WERI-Rb-1 (cell line): ENCODE measurements around the gene CCDC92B.

ENCODE experiments used
- DNase-seq: peaks from one replicate; pipeline ENCODE4 v3.0.0-alpha.2; 2020
- H3K27ac ChIP-seq: fragments of 250-450 bp; sonication (Bioruptor Pico); 2 replicates; pipeline ENCODE4 v1.5.1; 2020; ENCODE audit warnings: mild to moderate bottlenecking, moderate library complexity
- H3K27me3 ChIP-seq: fragments of 250-450 bp; sonication (Bioruptor Pico); 2 replicates; pipeline ENCODE4 v1.5.1; 2021; ENCODE audit warnings: mild to moderate bottlenecking, low read depth, moderate library complexity; ENCODE audit not compliant: insufficient read depth, severe bottlenecking
- H3K36me3 ChIP-seq: fragments of 250-450 bp; sonication (Bioruptor Pico); 2 replicates; pipeline ENCODE4 v1.5.1; 2020; ENCODE audit warnings: mild to moderate bottlenecking, moderate library complexity
- H3K4me3 ChIP-seq: 2 replicates; pipeline ENCODE4 v1.5.1; 2011; ENCODE audit warnings: low read depth, mild to moderate bottlenecking, control low read depth, low read length
- H3K9me3 ChIP-seq: fragments of 250-450 bp; sonication (Bioruptor Pico); 2 replicates; pipeline ENCODE4 v1.5.1; 2021; ENCODE audit warnings: mild to moderate bottlenecking, moderate library complexity; ENCODE audit not compliant: severe bottlenecking
- TF ChIP-seq, protein P1 (sequence below): IDR thresholded peaks from 2 replicates; pipeline ENCODE4 v1.5.1; 2011; ENCODE audit warnings: low read depth, mild to moderate bottlenecking, control low read depth, inconsistent platforms, low read length

The CCDC92B gene

DNA sequence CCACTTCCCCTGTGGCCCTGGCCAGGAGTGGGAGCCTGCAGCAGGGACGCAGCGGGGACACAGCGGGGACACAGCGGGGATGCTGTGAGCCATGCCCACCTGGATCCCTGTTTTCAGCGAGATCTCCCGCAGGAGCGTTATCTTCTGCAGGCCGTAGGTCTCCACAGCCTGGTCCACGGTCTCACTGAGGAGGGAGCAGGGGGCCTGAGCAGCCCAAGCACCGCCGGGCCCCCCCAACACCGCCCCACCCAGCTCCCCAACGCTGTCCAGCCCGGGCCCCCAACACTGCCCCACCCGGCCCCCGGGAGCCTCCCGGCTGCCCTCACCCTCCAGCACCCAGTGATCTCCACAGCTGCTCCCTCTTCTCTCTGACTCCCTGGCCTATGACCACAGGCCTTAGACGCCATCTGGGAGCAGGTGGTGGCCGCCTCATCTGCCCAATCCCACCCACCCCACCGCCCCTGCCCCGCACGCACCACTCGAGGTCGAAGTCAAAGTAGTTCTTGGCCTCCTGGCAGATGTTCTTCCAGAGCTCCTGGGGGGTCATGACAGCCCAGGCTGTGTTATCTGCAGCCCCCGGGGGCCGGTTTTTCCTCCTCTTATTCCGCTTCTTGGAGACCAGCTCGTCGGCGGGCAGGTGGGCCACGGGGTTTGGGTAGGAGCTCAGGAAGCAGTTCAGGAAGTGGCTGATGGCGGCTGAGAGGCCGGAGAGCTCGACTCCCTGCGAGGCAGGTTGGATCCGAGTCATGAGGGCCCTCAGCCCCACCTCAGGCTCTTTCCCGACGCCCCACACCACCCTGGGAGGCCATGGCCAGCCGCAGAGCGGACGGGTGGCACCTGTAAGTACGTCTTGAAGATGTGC lies 54.8 kb downstream of the CCDC92B start:
- Histone ChIP-seq H3K4me3 (no peak overlapping the region), H3K27me3 (no peaks in the 10 kb centered on the region), H3K27ac (no peak overlapping the region), H3K36me3 (peaks cover 81% of the 10 kb centered on the region), H3K9me3 (no peaks in the 10 kb centered on the region)
- TF ChIP-seq, protein P1, sequence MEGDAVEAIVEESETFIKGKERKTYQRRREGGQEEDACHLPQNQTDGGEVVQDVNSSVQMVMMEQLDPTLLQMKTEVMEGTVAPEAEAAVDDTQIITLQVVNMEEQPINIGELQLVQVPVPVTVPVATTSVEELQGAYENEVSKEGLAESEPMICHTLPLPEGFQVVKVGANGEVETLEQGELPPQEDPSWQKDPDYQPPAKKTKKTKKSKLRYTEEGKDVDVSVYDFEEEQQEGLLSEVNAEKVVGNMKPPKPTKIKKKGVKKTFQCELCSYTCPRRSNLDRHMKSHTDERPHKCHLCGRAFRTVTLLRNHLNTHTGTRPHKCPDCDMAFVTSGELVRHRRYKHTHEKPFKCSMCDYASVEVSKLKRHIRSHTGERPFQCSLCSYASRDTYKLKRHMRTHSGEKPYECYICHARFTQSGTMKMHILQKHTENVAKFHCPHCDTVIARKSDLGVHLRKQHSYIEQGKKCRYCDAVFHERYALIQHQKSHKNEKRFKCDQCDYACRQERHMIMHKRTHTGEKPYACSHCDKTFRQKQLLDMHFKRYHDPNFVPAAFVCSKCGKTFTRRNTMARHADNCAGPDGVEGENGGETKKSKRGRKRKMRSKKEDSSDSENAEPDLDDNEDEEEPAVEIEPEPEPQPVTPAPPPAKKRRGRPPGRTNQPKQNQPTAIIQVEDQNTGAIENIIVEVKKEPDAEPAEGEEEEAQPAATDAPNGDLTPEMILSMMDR, result no peak
- no peak for DNase-seq

DNA sequence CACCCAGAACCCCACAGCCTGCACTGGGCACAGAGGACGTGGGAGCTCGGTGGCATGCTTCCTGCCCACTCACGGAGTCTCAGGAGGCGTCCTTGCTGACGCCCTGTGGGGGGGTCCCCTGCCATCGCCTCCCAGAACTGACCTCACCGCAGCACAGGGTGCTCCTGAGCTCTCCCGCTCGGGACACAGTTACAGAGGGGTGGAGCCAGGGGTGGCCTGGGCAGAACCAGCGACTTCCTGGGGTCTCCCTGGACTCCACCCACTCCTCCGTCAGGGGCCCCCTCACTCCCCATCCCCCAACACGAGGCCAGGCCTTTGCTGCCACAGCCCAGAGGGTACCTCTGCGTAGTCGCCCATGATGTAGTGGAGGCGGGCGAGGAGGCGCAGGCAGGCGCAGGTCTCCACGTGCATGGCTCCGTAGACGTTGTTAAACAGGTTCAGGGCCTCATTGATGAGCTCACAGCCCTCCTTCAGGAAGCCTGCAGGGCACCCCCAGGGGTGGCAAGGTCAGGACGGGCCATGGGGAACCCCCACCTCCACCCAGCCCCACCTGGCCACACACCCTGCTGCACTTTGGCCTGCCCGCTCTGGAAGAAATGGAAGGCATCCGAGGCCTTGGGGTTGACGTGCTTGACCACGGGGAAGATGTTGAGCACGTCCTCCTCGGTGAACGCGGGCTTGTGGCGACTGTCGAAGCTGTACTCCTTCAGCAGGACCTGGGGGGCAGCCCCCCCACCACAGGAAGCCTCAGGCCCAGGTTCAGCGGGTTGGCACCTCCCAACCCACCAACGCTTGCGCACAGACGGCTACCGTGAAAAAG lies 55.7 kb downstream of the CCDC92B start:
- TF ChIP-seq, protein P1, result no peak

DNA sequence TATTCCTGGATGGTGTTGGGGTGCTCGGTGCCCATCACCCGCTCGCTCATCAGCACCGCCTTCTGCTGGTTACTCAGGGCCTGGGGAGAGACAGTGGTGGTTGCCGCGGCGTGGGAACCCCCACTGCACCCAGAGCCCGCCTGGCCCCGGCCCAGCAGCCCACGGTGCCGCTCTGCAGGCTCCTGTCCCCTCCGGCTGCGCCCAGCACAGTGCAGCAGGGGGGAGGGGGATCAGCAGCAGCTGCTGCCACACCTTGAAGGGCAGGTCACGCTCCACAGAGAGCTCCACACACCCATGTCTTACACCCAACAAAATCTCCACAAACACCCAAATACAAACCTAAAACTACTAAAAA lies 56.7 kb downstream of the CCDC92B start:
- TF ChIP-seq, protein P1, result no peak
- DNase-seq, result no peak
- no peaks in the 10 kb centered on the region for H3K27me3 ChIP-seq
- peaks cover 68% of the 10 kb centered on the region for H3K36me3 ChIP-seq
- H3K4me3 ChIP-seq, result no peak overlapping the region
- no peak overlapping the region for H3K27ac ChIP-seq
- no peaks in the 10 kb centered on the region for H3K9me3 ChIP-seq

More for the DNA sequence above, 55.7 kb downstream of the CCDC92B start:
- H3K36me3 ChIP-seq, result peaks cover 78% of the 10 kb centered on the region
- no peaks in the 10 kb centered on the region for H3K9me3 ChIP-seq
- H3K27ac ChIP-seq, result no peak overlapping the region
- no peak for DNase-seq
- H3K27me3 ChIP-seq, result no peaks in the 10 kb centered on the region
- no peak overlapping the region for H3K4me3 ChIP-seq

DNA sequence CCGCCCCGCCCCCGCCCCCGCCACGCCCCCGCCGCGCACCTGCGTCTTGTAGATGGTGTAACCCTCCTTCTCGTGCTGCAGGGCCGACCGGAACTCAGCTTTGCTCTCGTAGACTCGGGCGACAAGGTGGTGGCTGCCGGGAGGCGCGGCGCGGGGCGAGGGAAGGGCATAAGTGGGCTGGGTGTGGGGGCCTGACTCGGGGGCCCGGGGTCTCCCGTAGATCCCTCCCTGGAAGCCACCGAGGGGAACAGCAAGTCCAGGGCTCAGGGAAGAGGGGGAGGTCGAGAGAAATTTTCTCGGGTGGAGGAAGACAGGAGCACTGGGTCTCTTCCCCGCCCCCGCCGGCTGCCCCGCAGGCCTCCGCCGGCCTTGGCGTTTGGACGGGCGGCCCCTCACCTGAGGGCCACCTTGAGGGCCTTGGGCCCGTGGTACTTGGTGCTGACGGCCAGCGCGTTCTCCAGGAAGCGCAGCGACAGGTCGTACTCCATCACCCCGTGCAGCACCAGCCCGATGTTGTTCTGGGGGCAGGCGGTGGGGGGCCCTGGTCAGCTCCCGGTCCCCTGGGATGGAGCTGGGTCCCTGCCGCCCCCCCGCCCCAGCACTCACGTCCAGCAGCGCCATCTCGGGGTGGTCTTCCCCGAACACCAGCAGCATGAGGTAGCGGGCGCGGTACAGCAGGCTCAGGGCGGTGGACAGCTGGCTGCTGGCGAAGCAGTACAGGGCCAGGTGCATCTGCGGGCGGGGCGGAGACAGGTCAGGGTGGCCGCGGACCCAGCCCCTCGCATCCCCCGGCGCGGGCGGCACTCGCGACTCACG lies 57.3 kb downstream of the CCDC92B start:
- H3K27ac ChIP-seq, result no peak overlapping the region
- no peak for DNase-seq
- TF ChIP-seq, protein P1, result no peak
- no peaks in the 10 kb centered on the region for H3K9me3 ChIP-seq
- H3K4me3 ChIP-seq, result no peak overlapping the region
- no peaks in the 10 kb centered on the region for H3K27me3 ChIP-seq
- H3K36me3 ChIP-seq, result peaks cover 62% of the 10 kb centered on the region

DNA sequence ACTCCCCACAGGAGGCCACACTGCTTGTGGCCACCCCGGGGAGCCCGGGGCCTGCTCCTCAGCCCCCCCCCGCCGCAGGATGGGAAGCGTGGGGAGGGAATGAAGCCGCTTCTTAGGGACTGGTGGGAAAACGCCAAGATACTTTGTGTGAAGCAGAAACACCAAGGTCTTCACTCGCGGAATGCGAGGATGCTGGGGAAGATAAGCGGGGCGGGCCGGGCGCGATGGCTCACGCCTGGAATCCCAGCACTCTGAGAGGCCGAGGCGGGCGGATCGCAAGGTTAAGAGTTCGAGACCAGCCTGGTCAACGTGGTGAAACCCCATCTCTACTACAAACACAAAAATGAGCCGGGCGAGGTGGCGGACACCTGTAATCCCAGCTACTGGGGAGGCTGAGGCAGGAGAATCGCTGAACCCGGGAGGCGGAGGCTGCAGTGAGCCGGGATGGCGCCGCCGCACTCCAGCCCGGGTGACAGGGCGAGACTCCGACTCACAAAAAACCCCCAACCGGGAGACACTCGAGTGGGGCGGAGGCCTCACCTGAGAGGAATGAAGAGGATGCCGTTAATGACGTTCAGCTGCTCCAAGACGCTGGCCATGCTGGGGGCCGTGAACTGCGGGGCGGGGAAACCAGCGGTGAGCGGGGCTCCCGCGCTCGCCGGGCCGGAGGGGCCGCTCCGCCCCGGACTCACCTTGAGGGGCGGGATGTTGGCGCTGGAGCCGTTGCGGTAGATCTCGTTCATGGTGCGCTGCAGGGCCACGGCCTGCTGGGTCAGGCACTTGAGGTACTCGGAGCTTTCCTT lies 58.2 kb downstream of the CCDC92B start:
- Histone ChIP-seq H3K36me3 (peaks cover 53% of the 10 kb centered on the region), H3K4me3 (no peak overlapping the region), H3K27ac (no peak overlapping the region), H3K9me3 (no peaks in the 10 kb centered on the region), H3K27me3 (no peaks in the 10 kb centered on the region)
- TF ChIP-seq, protein P1, result no peak
- no peak for DNase-seq
